Mammary epithelial cell (primary cell): ENCODE data around the gene AIG1.

Experiments used
- CTCF ChIP-seq, 2 donors: IDR thresholded peaks in 1 of 2; conservative IDR thresholded peaks in 1 of 2; 2 replicates each; pipeline ENCODE4 v1.5.1; 2011 to 2012; ENCODE audit warnings: inconsistent platforms in 2 of 2, low read length in 2 of 2, mild to moderate bottlenecking in 2 of 2, control low read depth in 1 of 2, low read depth in 1 of 2; ENCODE audit not compliant: insufficient read depth in 1 of 2; ENCODE audit errors: extremely low read depth in 1 of 2
- EZH2 ChIP-seq: IDR thresholded peaks from 2 replicates; pipeline ENCODE4 v1.6.1; 2012; ENCODE audit warnings: low read length, inconsistent platforms, borderline replicate concordance

GRCh38 chr6:143276436-143276835, 215.7 kb downstream of the AIG1 start:
- TF ChIP-seq CTCF (conservative IDR thresholded peaks at IDR 0.05 in 1 of 2, IDR thresholded peaks at IDR 0.05 in 1 of 2; ENCODE audit: extremely low read depth in 1 of 2, insufficient read depth in 1 of 2, low read depth in 1 of 2, low read length in 2 of 2): no peak
- TF ChIP-seq EZH2: no peak
